DND-41 (cell line): ENCODE results near the gene VWDE.
A peak's percentile ranks its signal among the peaks of the same experiment; 100 is the strongest.

Experiments used
- ATAC-seq: fragments of 200-7000 bp; cut with Tn5 transposase; 3 replicates; pipeline ENCODE4 v1.9.1; 2021; ENCODE audit warnings: low read depth; ENCODE audit not compliant: insufficient read depth
- DNase-seq: peaks from one replicate; pipeline ENCODE4 v3.0.0-alpha.2; 2020
- H2AFZ ChIP-seq: 2 replicates; pipeline ENCODE4 v1.6.0; 2012; ENCODE audit warnings: low read depth, low read length
- H3K27ac ChIP-seq: 2 replicates; pipeline ENCODE4 v1.5.1; 2012; ENCODE audit warnings: low read length, inconsistent platforms
- H3K27me3 ChIP-seq: fragments of 200-600 bp; sonication (generic); 2 replicates; pipeline ENCODE4 v1.6.0; 2012; ENCODE audit warnings: low read length, mild to moderate bottlenecking, inconsistent platforms; ENCODE audit not compliant: insufficient read depth, poor library complexity
- H3K36me3 ChIP-seq: 2 replicates; pipeline ENCODE4 v1.5.1; 2012; ENCODE audit warnings: low read length, inconsistent platforms; ENCODE audit not compliant: insufficient read depth
- H3K4me1 ChIP-seq: 2 replicates; pipeline ENCODE4 v1.5.1; 2012; ENCODE audit warnings: mild to moderate bottlenecking, low read length; ENCODE audit not compliant: insufficient read depth
- H3K4me2 ChIP-seq: 2 replicates; pipeline ENCODE4 v1.6.0; 2012; ENCODE audit warnings: mild to moderate bottlenecking, moderate library complexity, low read length, inconsistent platforms; ENCODE audit not compliant: insufficient read depth
- H3K4me3 ChIP-seq, 2 experiments: fragments of 200-600 bp in 1 of 2; shearing (Covaris generic) in 1 of 2; 2 replicates each; pipeline ENCODE4 v1.5.1; 2012 to 2016; ENCODE audit warnings: inconsistent platforms in 2 of 2, low read length in 2 of 2, mild to moderate bottlenecking in 2 of 2, low read depth in 1 of 2, moderate library complexity in 1 of 2
- H3K79me2 ChIP-seq: 2 replicates; pipeline ENCODE4 v1.6.0; 2012; ENCODE audit warnings: low read length, inconsistent platforms; ENCODE audit not compliant: insufficient read depth
- H3K9ac ChIP-seq: 2 replicates; pipeline ENCODE4 v1.6.0; 2012; ENCODE audit warnings: low read depth, mild to moderate bottlenecking, inconsistent platforms, low read length, moderate library complexity
- H3K9me3 ChIP-seq: 2 replicates; pipeline ENCODE4 v1.5.1; 2012; ENCODE audit warnings: low read length, moderate library complexity, mild to moderate bottlenecking, inconsistent platforms; ENCODE audit not compliant: insufficient read depth, severe bottlenecking
- H4K20me1 ChIP-seq: 2 replicates; pipeline ENCODE4 v1.6.0; 2012; ENCODE audit warnings: low read length; ENCODE audit not compliant: insufficient read depth
- CTCF ChIP-seq: IDR thresholded peaks from 2 replicates; pipeline ENCODE4 v1.5.1; 2012; ENCODE audit warnings: borderline replicate concordance, low read length, moderate library complexity, mild to moderate bottlenecking; ENCODE audit not compliant: poor library complexity, severe bottlenecking; ENCODE audit errors: extremely low read depth
- EZH2 ChIP-seq: IDR thresholded peaks from 3 replicates; pipeline ENCODE4 v1.6.1; 2012; ENCODE audit warnings: borderline replicate concordance, low read depth, mild to moderate bottlenecking, moderate library complexity, low read length, inconsistent platforms; ENCODE audit not compliant: severe bottlenecking

Gene VWDE

DNA sequence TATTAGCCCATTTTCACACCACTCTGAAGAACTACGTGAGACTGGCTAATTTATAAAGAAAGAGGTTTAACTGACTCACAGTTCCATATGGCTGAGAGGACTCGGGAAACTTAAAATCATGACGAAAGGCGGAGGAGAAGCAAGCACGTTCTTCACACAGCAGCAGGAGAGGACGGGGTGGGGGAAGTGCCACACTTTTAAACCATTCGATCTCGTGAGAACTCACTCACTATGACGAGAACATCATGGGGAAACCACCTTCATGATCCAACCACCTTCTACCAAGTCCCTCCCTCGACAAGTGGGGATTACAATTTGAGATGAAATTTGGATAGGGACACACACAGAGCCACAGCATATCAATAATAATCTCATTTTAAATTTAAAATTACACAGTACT lies 80.2 kb downstream of the VWDE start:
- Histone ChIP-seq H3K9me3 (no peaks in the 10 kb centered on the region), H3K4me3 (no peak overlapping the region), H3K36me3 (no peaks in the 10 kb centered on the region), H3K27me3 (no peaks in the 10 kb centered on the region), H4K20me1 (no peaks in the 10 kb centered on the region), H3K27ac (no peak overlapping the region), H3K4me1 (no peaks in the 10 kb centered on the region), H3K4me2 (no peak overlapping the region), H2AFZ (no peak overlapping the region), H3K9ac (no peak overlapping the region), H3K79me2 (no peaks in the 10 kb centered on the region)
- TF ChIP-seq CTCF = no peak
- TF ChIP-seq EZH2 = no peak
- DNase-seq (no peak), ATAC-seq (no peak)

DNA sequence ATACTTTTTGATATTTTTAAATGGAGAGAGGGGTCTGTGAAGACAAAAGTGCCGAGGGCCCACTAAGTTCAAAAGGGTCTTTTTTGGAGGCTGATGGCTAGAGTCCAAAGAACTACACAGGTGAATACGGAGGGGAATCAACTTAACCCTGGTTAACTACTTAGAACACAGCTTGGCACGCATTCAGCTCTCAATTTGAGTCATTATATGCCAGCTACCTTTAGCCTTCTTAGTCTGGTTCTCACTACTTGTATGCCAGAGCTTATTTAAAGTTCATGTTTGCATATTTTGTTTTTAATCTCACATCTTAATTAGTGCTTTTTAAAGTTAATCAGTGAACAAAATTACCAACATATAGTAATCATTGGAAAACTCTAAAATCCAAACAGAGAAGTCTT lies 80.8 kb downstream of the VWDE start:
- H3K36me3 ChIP-seq = no peaks in the 10 kb centered on the region
- TF ChIP-seq CTCF = no peak
- TF ChIP-seq EZH2 = no peak
- no peaks in the 10 kb centered on the region for H4K20me1 ChIP-seq
- ATAC-seq (no peak), DNase-seq (no peak)
- H3K9me3 ChIP-seq = no peaks in the 10 kb centered on the region
- no peaks in the 10 kb centered on the region for H3K4me1 ChIP-seq
- no peaks in the 10 kb centered on the region for H3K79me2 ChIP-seq
- H3K27ac ChIP-seq = no peak overlapping the region
- H3K9ac ChIP-seq = no peak overlapping the region
- H3K27me3 ChIP-seq = no peaks in the 10 kb centered on the region
- H3K4me2 ChIP-seq = no peak overlapping the region
- no peak overlapping the region for H2AFZ ChIP-seq
- no peak overlapping the region for H3K4me3 ChIP-seq

- Histone ChIP-seq H3K4me1 (no peaks in the 10 kb centered on the region), H3K79me2 (no peaks in the 10 kb centered on the region), H3K36me3 (no peaks in the 10 kb centered on the region), H3K4me2 (no peak overlapping the region), H3K9me3 (no peaks in the 10 kb centered on the region), H3K27ac (no peak overlapping the region), H3K27me3 (no peaks in the 10 kb centered on the region), H3K9ac (no peak overlapping the region), H3K4me3 (no peak overlapping the region), H2AFZ (no peak overlapping the region), H4K20me1 (no peaks in the 10 kb centered on the region)
- TF ChIP-seq EZH2 (no peak), CTCF (peak; percentile 65)
- no peak for ATAC-seq
- no peak for DNase-seq
Observed at GRCh38 chr7:12322284-12322902, 81.3 kb downstream of the VWDE start.
